Liver (tissue), 9 donors: ENCODE results near the gene NPIPB9. TPM values are rescaled to one million over a fixed set of nuclear protein-coding genes. Genes with fewer than 3 reads are reported as not detected.
A peak's percentile ranks its signal among the peaks of the same experiment; 100 is the strongest.
"Not testable (repeated sequence)": the region's sequence is repeated elsewhere in the genome, so short reads cannot be mapped to it uniquely, and the experiment has no call there.

Experiments
- DNase-seq: peaks from one replicate; pipeline ENCODE4 v3.0.0-alpha.2; 2017; ENCODE audit warnings: low spot score
- H3K27ac ChIP-seq, 2 donors: one replicate each; pipeline ENCODE4 v1.7.0; 2013; ENCODE audit warnings: inconsistent platforms in 2 of 2, low read length in 2 of 2, control low read depth in 1 of 2, low read depth in 1 of 2, mild to moderate bottlenecking in 1 of 2
- H3K27me3 ChIP-seq, 4 donors: one replicate each; pipeline versions ENCODE4 v1.6.1 to v1.7.0; 2013; ENCODE audit warnings: low read length in 3 of 4, inconsistent platforms in 1 of 4, mild to moderate bottlenecking in 1 of 4, moderate library complexity in 1 of 4; ENCODE audit not compliant: control insufficient read depth in 4 of 4, insufficient read depth in 4 of 4
- H3K36me3 ChIP-seq, 4 donors: one replicate each; pipeline versions ENCODE4 v1.6.1 to v1.7.0; 2013; ENCODE audit warnings: low read length in 3 of 4, mild to moderate bottlenecking in 3 of 4, low read depth in 1 of 4, moderate library complexity in 1 of 4; ENCODE audit not compliant: control insufficient read depth in 4 of 4, insufficient read depth in 3 of 4
- H3K4me1 ChIP-seq, 4 donors: one replicate each; pipeline versions ENCODE4 v1.6.1 to v1.7.0; 2013; ENCODE audit warnings: low read length in 3 of 4, mild to moderate bottlenecking in 3 of 4, moderate library complexity in 1 of 4; ENCODE audit not compliant: control insufficient read depth in 4 of 4, insufficient read depth in 4 of 4
- H3K4me3 ChIP-seq, 3 donors: one replicate each; pipeline versions ENCODE4 v1.6.1 to v1.7.0; 2013; ENCODE audit warnings: low read length in 3 of 3, control low read depth in 1 of 3, low read depth in 1 of 3, mild to moderate bottlenecking in 1 of 3
- H3K9ac ChIP-seq, 2 donors: one replicate each; pipeline ENCODE4 v1.7.0; 2013; ENCODE audit warnings: low read length in 2 of 2, mild to moderate bottlenecking in 2 of 2, moderate library complexity in 2 of 2, control low read depth in 1 of 2, low read depth in 1 of 2
- H3K9me3 ChIP-seq, 4 donors: one replicate each; pipeline versions ENCODE4 v1.6.1 to v1.7.0; 2013; ENCODE audit warnings: low read length in 3 of 4; ENCODE audit not compliant: control insufficient read depth in 4 of 4
- ATF3 ChIP-seq: IDR thresholded peaks from 2 replicates; pipeline ENCODE4 v1.6.1; 2016; ENCODE audit warnings: antibody characterized with exemption
- CTCF ChIP-seq: fragments of 150-350 bp; IDR thresholded peaks from 2 replicates; pipeline ENCODE4 v1.5.1; 2017; ENCODE audit warnings: improper control_type of control experiment, low read depth, low read length; ENCODE audit not compliant: missing input control
- EGR1 ChIP-seq, 2 donors: IDR thresholded peaks; 2 replicates each; pipeline ENCODE4 v1.6.1; 2016 to 2018; ENCODE audit warnings: antibody characterized with exemption in 2 of 2, low read depth in 2 of 2
- FOXA1 ChIP-seq: IDR thresholded peaks from 2 replicates; pipeline ENCODE4 v1.6.1; 2016; ENCODE audit warnings: antibody characterized with exemption
- FOXA2 ChIP-seq: IDR thresholded peaks from 2 replicates; pipeline ENCODE4 v1.6.1; 2016; ENCODE audit warnings: antibody characterized with exemption
- GABPA ChIP-seq, 2 donors: IDR thresholded peaks in 1 of 2; conservative IDR thresholded peaks in 1 of 2; 2 replicates each; pipeline ENCODE4 v1.6.1; 2016; ENCODE audit warnings: antibody characterized with exemption in 2 of 2, mild to moderate bottlenecking in 1 of 2, moderate library complexity in 1 of 2
- HNF4A ChIP-seq, 2 donors: conservative IDR thresholded peaks; 2 replicates each; pipeline ENCODE4 v1.6.1; 2016; ENCODE audit warnings: antibody characterized with exemption in 2 of 2, mild to moderate bottlenecking in 2 of 2
- HNF4G ChIP-seq: IDR thresholded peaks from 2 replicates; pipeline ENCODE4 v1.6.1; 2016; ENCODE audit warnings: antibody characterized with exemption
- JUND ChIP-seq, 2 donors: IDR thresholded peaks; 2 replicates each; pipeline ENCODE4 v1.6.1; 2016; ENCODE audit warnings: antibody characterized with exemption in 2 of 2
- MAX ChIP-seq: IDR thresholded peaks from 2 replicates; pipeline ENCODE4 v1.6.1; 2016; ENCODE audit warnings: antibody characterized with exemption
- NR2F2 ChIP-seq: IDR thresholded peaks from 2 replicates; pipeline ENCODE4 v1.6.1; 2016; ENCODE audit warnings: antibody characterized with exemption
- RAD21 ChIP-seq, 2 donors: IDR thresholded peaks; 2 replicates each; pipeline ENCODE4 v1.6.1; 2016; ENCODE audit warnings: antibody characterized with exemption in 2 of 2, mild to moderate bottlenecking in 2 of 2
- RXRA ChIP-seq, 2 donors: IDR thresholded peaks; 2 replicates each; pipeline ENCODE4 v1.6.1; 2017 to 2018; ENCODE audit warnings: antibody characterized with exemption in 2 of 2, mild to moderate bottlenecking in 1 of 2
- SP1 ChIP-seq: IDR thresholded peaks from 2 replicates; pipeline ENCODE4 v1.6.1; 2018; ENCODE audit warnings: antibody characterized with exemption, mild to moderate bottlenecking
- TAF1 ChIP-seq: conservative IDR thresholded peaks from 2 replicates; pipeline ENCODE4 v1.6.1; 2016; ENCODE audit warnings: antibody characterized with exemption, mild to moderate bottlenecking
- YY1 ChIP-seq: IDR thresholded peaks from 2 replicates; pipeline ENCODE4 v1.6.1; 2016; ENCODE audit warnings: antibody characterized with exemption, mild to moderate bottlenecking
- WGBS: extraction: QIAGEN DNeasy Blood & Tissue Kit; methylation state at CpG from one replicate; pipeline ENCODE4 v1.1.7; 2013; 5-methylcytosine and 5-hydroxymethylcytosine counted together
- polyA plus RNA-seq, 2 donors: library from polyadenylated mRNA; stranded (reverse) in 1 of 2; unstranded in 1 of 2; fragments of 200-250 nt in 1 of 2; fragments of >200 nt in 1 of 2; fragmentation: Nextera tagmentation in 1 of 2; extraction: Ambion mirVana in 1 of 2; gene quantifications; one replicate each; pipeline versions ENCODE4 v1.2.1 to v1.2.3, GENCODE V29; 2013 to 2015
- total RNA-seq, 2 donors: library from RNA; depleted of rRNA; stranded (reverse); fragments of >200 nt; gene quantifications; one replicate each; pipeline ENCODE4 v1.2.3, GENCODE V29; 2014
- TF ChIP-seq, protein P1 (sequence below): IDR thresholded peaks from 2 replicates; pipeline ENCODE4 v1.6.1; 2016; ENCODE audit warnings: antibody characterized with exemption
- TF ChIP-seq, protein P2 (sequence below): IDR thresholded peaks from 2 replicates; pipeline ENCODE4 v1.6.1; 2016; ENCODE audit warnings: antibody characterized with exemption, mild to moderate bottlenecking
- donor health status: healthy.
- donor health status: healthy.
- donor health status: healthy.
- donor health status: healthy.
- donor health status: healthy.

Gene NPIPB9
- total and polyA plus RNA-seq, 4 donors = 0.06 to 7.0 (median 0.91) TPM

GRCh38 chr16:28820546-28820945 lies 69.0 kb downstream of the NPIPB9 start:
- Histone ChIP-seq H3K4me1 (peaks cover 10 to 42% (median 31%) of the 10 kb centered on the region in 4 donors), H3K27ac (peak overlapping the region; percentile 46 to 59)
- H3K4me3 ChIP-seq, H3K9ac ChIP-seq, H3K27me3 ChIP-seq, H3K36me3 ChIP-seq, H3K9me3 ChIP-seq, DNase-seq: not testable (repeated sequence)
- peak in 1 of 2 donors; percentile 0 for TF ChIP-seq RXRA (IDR thresholded peaks at IDR 0.05)
- 91% methylated on average over 13 of the region's 13 CpGs for WGBS

DNA sequence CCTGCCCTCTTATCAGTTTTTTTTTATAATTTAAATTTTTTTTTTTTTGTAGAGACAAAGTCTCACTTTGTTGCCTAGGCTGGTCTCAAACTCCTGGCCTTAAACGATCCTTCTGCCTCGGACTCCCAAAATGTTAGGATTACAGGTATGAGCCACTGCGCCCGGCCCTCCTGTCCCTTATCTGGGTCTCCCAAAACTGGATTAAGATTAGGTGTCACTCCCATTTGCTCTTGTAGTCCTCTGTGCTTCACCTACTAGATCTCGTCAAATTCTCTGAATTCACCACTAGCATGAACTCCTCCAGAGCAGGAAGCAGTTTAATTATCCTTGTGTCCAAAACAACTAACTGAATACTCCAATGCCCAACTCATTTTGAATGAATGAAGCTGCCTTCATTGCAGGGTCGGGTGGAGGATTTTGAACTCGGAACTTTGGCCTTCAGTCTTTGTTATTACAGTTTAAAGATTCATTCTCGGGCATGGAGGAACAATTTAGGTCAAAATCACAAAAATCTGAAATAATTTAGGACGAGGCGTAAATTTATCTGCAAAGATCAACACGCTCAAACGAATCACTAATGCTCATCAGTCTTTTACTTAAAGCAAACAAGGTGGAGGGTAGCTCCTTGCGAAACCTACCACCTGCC lies 70.4 kb downstream of the NPIPB9 start:
- WGBS = 26% methylated on average over 13 of the region's 13 CpGs
- TF ChIP-seq YY1 (no peak), SP1 (no peak), EGR1 (IDR thresholded peaks at IDR 0.05; ENCODE audit: low read depth in 2 of 2) (no peak), TAF1 (no peak), JUND (IDR thresholded peaks at IDR 0.05) (no peak), MAX (no peak), FOXA1 (no peak), RXRA (IDR thresholded peaks at IDR 0.05) (no peak), HNF4G (no peak), ATF3 (no peak), NR2F2 (no peak), HNF4A (conservative IDR thresholded peaks at IDR 0.05) (no peak), RAD21 (IDR thresholded peaks at IDR 0.05) (no peak), GABPA (IDR thresholded peaks at IDR 0.05 in 1 of 2, conservative IDR thresholded peaks at IDR 0.05 in 1 of 2) (no peak), CTCF (no peak), FOXA2 (no peak)
- TF ChIP-seq, protein P1, sequence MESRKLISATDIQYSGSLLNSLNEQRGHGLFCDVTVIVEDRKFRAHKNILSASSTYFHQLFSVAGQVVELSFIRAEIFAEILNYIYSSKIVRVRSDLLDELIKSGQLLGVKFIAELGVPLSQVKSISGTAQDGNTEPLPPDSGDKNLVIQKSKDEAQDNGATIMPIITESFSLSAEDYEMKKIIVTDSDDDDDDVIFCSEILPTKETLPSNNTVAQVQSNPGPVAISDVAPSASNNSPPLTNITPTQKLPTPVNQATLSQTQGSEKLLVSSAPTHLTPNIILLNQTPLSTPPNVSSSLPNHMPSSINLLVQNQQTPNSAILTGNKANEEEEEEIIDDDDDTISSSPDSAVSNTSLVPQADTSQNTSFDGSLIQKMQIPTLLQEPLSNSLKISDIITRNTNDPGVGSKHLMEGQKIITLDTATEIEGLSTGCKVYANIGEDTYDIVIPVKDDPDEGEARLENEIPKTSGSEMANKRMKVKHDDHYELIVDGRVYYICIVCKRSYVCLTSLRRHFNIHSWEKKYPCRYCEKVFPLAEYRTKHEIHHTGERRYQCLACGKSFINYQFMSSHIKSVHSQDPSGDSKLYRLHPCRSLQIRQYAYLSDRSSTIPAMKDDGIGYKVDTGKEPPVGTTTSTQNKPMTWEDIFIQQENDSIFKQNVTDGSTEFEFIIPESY = no peak
- TF ChIP-seq, protein P2, sequence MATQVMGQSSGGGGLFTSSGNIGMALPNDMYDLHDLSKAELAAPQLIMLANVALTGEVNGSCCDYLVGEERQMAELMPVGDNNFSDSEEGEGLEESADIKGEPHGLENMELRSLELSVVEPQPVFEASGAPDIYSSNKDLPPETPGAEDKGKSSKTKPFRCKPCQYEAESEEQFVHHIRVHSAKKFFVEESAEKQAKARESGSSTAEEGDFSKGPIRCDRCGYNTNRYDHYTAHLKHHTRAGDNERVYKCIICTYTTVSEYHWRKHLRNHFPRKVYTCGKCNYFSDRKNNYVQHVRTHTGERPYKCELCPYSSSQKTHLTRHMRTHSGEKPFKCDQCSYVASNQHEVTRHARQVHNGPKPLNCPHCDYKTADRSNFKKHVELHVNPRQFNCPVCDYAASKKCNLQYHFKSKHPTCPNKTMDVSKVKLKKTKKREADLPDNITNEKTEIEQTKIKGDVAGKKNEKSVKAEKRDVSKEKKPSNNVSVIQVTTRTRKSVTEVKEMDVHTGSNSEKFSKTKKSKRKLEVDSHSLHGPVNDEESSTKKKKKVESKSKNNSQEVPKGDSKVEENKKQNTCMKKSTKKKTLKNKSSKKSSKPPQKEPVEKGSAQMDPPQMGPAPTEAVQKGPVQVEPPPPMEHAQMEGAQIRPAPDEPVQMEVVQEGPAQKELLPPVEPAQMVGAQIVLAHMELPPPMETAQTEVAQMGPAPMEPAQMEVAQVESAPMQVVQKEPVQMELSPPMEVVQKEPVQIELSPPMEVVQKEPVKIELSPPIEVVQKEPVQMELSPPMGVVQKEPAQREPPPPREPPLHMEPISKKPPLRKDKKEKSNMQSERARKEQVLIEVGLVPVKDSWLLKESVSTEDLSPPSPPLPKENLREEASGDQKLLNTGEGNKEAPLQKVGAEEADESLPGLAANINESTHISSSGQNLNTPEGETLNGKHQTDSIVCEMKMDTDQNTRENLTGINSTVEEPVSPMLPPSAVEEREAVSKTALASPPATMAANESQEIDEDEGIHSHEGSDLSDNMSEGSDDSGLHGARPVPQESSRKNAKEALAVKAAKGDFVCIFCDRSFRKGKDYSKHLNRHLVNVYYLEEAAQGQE = no peak
- peak overlapping the region; percentile 57 to 94 for H3K9ac ChIP-seq
- no peak for DNase-seq
- peak overlapping the region; percentile 94 to 98 for H3K27ac ChIP-seq
- no peaks in the 10 kb centered on the region for H3K27me3 ChIP-seq
- H3K4me1 ChIP-seq = peaks cover 10 to 43% (median 37%) of the 10 kb centered on the region in 4 donors
- H3K4me3 ChIP-seq = peak overlapping the region; percentile 45 to 98 (median 74)
- H3K36me3 ChIP-seq = peaks cover 3 to 17% (median 14%) of the 10 kb centered on the region in 4 donors
- no peaks in the 10 kb centered on the region for H3K9me3 ChIP-seq
